ENCODE data around the gene CACNA2D1. TPM values are rescaled to one million over a fixed set of nuclear protein-coding genes. Genes with fewer than 3 reads are reported as not detected.

CACNA2D1 gene
- polyA plus RNA-seq, 2 of the 4 experiments (the other 2 are of a cell fraction): 18.0 to 32.9 TPM

- TF ChIP-seq ATOH8 (CRISPR knock-in tag; IDR thresholded peaks at IDR 0.05; ENCODE audit: low read depth): no peak
Measured at GRCh38 chr7:82286798-82287140, 156.8 kb downstream of the CACNA2D1 start (continued).

- POLR2A ChIA-PET: no interaction called here
- Histone ChIP-seq H3K4me2 (no peak overlapping the region), H3K27ac (no peak overlapping the region), H3K9me3 (no peaks in the 10 kb centered on the region), H3K4me3 (no peak overlapping the region), H3K4me1 (peaks cover 16% of the 10 kb centered on the region)
- no peak for FAIRE-seq
- DNase-seq (ENCODE audit: low read depth in 1 of 2, low spot score in 1 of 2): no peak
- TF ChIP-seq GATA3 (IDR thresholded peaks at IDR 0.05; ENCODE audit: borderline replicate concordance) (no peak), MAFK (IDR thresholded peaks at IDR 0.05; ENCODE audit: partially characterized antibody) (no peak), ZFP36 (IDR thresholded peaks at IDR 0.05; ENCODE audit: borderline replicate concordance, partially characterized antibody) (no peak), RCOR1 (IDR thresholded peaks at IDR 0.05; ENCODE audit: low read depth, low read length) (no peak), POLR2AphosphoS2 (conservative IDR thresholded peaks at IDR 0.05; ENCODE audit: low read length) (no peak)
- CTCF ChIA-PET: interaction anchor here (0.8 to 1.3 kb wide), 2 partner anchors 10 to 52 kb away, joined by 3 to 4 read pairs; no protein-coding TSS in a partner anchor
- ATAC-seq: no peak
- 83% methylated on average over 4 of the region's 4 CpGs for WGBS (ENCODE audit: missing lambda C conversion rate)
Measured at GRCh38 chr7:82286096-82286797, 157.3 kb downstream of the CACNA2D1 start.

- POLR2A ChIA-PET: no interaction called here
- no peak overlapping the region for H3K27ac ChIP-seq
- 88% methylated on average over 6 of the region's 6 CpGs for WGBS (ENCODE audit: missing lambda C conversion rate)
- FAIRE-seq (no peak), DNase-seq (ENCODE audit: low read depth in 1 of 2, low spot score in 1 of 2) (no peak), ATAC-seq (no peak)
- no peak overlapping the region for H3K4me2 ChIP-seq
- H3K4me3 ChIP-seq: no peak overlapping the region
- TF ChIP-seq ZFP36 (IDR thresholded peaks at IDR 0.05; ENCODE audit: borderline replicate concordance, partially characterized antibody): no peak
- no peak for TF ChIP-seq CBX8 (IDR thresholded peaks at IDR 0.05)
- TF ChIP-seq NFE2L2 (conservative IDR thresholded peaks at IDR 0.05; ENCODE audit: low read length): no peak
- no peak for TF ChIP-seq RARB (CRISPR knock-in tag; IDR thresholded peaks at IDR 0.05)
- no peak for TF ChIP-seq NR3C1 (IDR thresholded peaks at IDR 0.05)
- TF ChIP-seq TP53 (CRISPR knock-in tag; IDR thresholded peaks at IDR 0.05): no peak
- CTCF ChIA-PET: interaction anchor here (1.3 kb wide), 1 partner anchor 9 kb away, joined by 4 read pairs; no protein-coding TSS in a partner anchor
- no peaks in the 10 kb centered on the region for H3K9me3 ChIP-seq
- H3K4me1 ChIP-seq: peaks cover 16% of the 10 kb centered on the region
Measured at GRCh38 chr7:82284936-82285519, 158.5 kb downstream of the CACNA2D1 start.

GRCh38 chr7:82275342-82275741, 168.2 kb downstream of the CACNA2D1 start:
- 95% methylated on average over 3 of the region's 3 CpGs for WGBS (ENCODE audit: missing lambda C conversion rate)

More at GRCh38 chr7:82275342-82275741, 168.2 kb downstream of the CACNA2D1 start:
- Histone ChIP-seq H3K4me2 (no peak overlapping the region), H3K27ac (no peak overlapping the region), H3K9me3 (no peaks in the 10 kb centered on the region), H3K4me1 (no peaks in the 10 kb centered on the region), H3K4me3 (no peak overlapping the region)
- TF ChIP-seq TP53 (CRISPR knock-in tag; IDR thresholded peaks at IDR 0.05): no peak
- no peak for TF ChIP-seq MAFK (IDR thresholded peaks at IDR 0.05; ENCODE audit: partially characterized antibody)
- no peak for TF ChIP-seq HMGXB4 (CRISPR knock-in tag; IDR thresholded peaks at IDR 0.05; ENCODE audit: borderline replicate concordance)
- no peak for TF ChIP-seq USF2 (IDR thresholded peaks at IDR 0.05)
- no peak for TF ChIP-seq NR3C1 (IDR thresholded peaks at IDR 0.05)
- TF ChIP-seq ZFP36 (IDR thresholded peaks at IDR 0.05; ENCODE audit: borderline replicate concordance, partially characterized antibody): no peak
- no peak for TF ChIP-seq MYC (IDR thresholded peaks at IDR 0.05; ENCODE audit: borderline replicate concordance, low read length)
- TF ChIP-seq FOXS1 (CRISPR knock-in tag; IDR thresholded peaks at IDR 0.05): no peak
- TF ChIP-seq REST (IDR thresholded peaks at IDR 0.05): no peak
- TF ChIP-seq SREBF2 (IDR thresholded peaks at IDR 0.05): no peak
- TF ChIP-seq RNF2 (IDR thresholded peaks at IDR 0.05; ENCODE audit: borderline replicate concordance, low read depth): no peak
- TF ChIP-seq RARB (CRISPR knock-in tag; IDR thresholded peaks at IDR 0.05): no peak
- ATAC-seq (no peak), DNase-seq (ENCODE audit: low read depth in 1 of 2, low spot score in 1 of 2) (no peak), FAIRE-seq (no peak)
- ChIA-PET CTCF (no interaction called here), POLR2A (no interaction called here)
